GOT3 (cell line): ENCODE data around the gene TMEM164.

Experiments used
- DNase-seq: peaks from one replicate; lab custom pipeline; 2025; ENCODE audit warnings: mixed read lengths; lab: John Stamatoyannopoulos, UW

TMEM164 gene

DNA sequence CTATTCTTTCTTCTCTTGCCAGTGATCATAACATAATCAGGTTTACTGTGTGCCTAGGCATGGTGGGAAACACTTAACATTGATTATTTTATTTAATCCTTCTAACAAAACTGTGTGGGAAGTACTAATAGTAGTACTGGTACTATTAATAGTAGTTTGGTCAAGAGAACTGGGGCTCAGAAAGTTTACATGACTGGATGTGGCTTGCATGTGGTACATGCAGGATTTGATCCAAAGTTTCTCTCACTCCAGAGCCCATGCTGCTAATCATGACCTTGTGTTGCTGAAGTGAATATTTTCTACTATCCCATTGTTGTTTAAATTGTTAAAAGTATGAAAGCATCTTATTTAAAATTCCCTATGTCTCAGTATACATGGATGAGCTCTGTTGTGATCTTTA, 78.4 kb downstream of the TMEM164 start:
- DNase-seq: no peak

DNA sequence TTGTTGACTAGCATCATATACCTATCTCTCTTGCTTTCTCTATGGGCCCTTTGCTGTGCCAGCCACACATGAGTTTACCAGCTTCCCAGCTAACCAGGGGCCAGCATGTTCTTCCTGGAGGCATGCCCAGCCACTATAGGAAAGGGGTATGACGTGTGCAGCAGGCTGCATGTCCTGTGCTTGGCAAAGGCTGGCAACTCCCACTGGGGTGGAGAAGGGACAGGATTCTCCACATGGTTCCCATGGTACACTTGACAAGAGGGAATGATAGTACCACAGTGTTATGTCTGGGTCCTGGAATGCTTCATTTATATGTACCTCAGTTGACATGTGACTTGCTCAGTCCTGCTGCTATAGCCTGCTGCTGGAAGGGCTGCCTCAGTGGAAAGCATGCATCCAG, 78.8 kb downstream of the TMEM164 start:
- DNase-seq: no peak

DNA sequence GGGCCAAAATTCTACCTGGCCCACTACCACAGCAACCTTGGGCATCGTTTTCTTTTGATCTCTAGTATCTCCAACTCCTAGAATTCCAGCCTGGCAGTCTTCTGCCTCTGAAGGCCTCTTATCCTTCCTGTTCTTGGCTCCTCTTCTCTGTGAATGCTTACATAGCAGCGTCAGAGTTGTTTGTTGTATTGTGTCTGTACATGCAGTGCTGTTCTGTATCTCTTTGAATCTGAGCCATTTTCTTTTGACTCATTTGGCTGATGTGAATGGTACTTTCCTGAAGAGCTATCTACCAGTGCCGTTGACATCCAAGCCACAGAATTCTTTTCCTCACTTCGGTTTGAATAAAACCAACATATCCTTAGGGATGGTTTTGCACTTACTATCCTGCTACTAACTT, 79.2 kb downstream of the TMEM164 start:
- no peak for DNase-seq

DNA sequence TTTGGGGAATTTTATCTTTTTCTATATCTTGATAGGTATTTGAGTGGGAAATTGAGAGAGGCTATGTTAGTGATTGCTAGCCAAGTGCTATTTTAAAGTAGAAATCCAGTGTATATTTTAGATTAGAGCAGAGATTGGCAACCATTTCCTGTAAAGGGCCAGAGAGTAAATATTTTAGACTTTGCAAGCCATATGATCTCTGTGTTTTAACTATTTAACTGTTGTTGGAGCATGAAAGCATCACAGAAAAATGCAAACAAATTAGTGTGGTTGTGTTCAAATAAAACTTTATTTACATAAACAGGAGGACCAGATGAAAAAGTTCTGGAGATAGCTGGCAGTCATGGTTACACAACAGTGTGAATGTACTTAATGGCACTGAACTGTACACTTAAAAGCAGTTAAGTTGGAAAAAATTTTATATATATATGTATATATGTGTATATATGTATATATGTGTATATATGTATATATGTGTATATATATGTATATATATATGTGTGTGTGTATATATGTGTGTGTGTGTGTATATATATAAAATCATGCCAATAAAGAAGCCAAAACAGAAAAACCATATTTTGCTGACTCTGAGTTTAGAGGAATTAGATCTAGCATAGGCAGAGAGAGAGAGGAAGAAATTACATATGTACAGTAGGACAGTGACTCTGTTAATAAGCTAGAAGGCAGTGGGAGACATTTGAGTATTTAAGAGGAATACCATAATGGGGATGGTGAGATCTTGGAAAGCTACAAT, 83.4 kb downstream of the TMEM164 start:
- DNase-seq: no peak

DNA sequence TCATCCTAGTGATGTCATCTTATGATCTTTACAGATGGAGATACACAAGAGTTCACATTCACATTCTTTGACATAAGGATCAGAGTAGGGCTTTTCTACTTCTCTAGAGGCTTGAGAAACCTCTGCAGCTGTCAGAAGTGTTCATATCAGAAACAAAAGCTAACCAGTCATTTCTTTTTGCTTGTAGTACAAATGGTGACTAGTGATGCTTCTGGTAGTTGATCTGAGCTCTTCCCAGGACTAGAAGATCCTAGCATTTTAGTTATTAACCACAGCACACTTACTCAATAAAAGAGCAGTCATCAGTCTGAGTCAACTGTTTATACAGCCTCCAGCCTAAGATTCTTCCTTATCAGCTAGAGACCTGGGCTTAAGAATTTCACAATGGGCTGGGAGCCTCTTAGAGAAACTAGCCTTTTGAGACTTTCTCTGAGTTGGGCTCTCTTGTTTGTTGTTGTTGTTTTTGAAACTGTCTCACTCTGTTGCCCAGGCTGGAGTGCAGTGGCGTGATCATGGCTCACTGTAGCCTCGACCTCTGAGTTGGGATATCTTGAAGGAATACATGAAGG, 84.1 kb downstream of the TMEM164 start:
- DNase-seq: no peak

DNA sequence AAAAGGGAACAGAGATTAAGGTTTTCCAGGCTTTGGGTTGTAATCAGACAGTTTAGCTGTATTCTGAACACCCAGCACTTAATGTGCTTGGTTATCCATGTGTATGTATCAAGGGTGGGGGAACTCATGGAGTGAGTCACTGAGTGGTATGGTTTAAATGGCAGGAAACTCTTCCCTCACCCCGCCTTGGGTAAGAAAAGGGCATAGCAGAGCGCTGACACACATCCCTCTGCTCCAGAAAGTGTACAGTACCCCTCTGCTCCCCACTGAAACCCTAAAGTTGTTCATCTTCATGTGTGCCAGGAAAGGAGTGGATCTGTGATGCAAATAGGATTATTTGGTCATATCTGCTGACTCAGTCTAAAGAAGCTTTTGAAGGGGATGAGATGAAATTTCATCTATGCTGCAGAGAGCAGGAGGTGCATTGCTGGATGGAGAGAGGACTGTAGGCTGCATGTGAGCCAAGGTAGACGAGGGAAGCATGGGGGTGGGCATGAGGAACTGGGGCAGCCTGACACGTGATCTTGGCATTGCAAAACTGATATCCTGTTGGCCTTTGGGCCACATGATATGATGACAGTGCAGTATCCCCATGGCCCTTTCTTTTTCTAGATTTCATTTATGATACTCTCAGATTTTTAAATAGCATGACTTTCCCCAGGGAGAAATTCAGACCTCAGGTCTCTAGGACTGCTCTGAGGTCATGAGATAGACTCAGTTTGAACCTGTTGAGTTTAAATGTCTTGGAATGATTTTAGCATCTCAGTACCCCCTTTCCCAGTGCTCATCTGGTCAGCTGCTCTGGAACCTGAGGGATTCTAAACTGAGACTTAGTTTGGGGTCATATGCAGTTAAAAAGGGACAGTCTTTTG, 84.8 kb downstream of the TMEM164 start:
- DNase-seq: peak; percentile 5

DNA sequence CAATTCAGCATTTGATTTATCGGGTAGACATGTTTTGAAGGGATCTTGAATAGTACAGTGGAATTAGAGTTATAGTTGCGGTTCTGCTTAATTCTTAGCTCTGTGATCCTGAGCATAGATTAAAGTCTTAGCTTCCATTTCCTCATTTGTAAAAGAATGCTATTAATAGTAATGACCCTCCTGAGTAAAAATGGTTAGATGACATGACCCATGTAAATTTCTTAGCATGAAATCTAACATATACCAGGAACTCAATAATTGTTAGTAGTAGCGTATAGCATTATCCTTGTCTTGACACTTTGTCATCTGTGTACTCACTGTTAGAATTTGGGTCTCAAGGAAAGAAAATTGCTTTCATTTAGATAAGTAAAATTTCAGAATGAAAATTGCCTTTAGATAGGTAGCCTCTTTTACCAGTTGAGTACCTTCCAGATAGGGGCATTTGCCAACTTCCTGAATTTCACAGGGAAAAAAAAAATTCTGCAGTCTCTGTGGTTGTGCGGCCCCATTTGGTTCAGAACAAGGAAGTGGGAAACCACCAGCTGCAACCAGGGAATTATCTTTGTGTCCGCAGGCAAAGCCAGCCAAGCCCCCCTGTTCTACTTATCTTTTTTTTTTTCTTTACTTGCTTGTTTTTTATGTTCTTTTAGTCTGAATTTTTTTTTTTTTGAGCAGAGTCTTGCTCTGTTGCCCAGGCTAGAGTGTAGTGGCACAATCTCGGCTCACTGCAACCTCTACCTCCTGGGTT, 86.9 kb downstream of the TMEM164 start:
- no peak for DNase-seq

DNA sequence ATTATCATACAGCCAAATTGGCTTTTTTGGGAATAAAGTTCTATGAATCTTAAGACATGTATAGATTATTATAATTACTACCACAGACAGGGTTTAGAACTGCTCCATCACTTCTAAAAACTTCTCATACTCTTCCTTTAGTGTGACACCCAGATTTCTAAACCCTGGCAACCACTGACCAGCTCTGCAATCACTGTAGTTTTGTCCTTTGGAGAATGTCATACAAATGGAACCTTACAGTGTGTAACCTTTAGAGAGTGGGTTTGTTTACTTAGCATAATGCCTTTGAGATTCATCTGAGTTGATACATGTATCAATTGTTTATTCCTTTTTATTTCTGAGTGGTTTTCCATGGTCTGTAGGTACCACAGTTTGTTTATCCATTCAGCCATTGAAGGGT, 95.0 kb downstream of the TMEM164 start:
- DNase-seq: no peak

DNA sequence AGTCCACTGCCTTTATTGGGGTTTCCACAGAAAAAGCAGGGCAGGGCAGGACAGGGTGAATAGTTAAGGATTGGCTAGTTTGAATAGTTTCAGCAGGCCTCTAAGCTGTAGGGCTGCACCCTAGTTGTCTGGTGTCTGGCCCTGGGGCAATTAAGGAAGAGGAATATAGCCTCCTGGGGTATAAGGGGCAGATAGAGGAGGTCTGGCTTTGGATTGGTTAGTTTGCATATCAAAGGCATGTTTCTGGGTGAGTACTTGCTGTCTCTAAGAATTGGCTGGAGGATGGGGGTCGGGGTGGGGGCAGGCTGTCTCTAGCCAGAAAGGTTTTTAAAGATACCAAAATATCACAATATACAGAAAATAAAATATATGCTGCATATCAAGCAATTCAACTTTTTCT, 100.4 kb downstream of the TMEM164 start:
- no peak for DNase-seq

DNA sequence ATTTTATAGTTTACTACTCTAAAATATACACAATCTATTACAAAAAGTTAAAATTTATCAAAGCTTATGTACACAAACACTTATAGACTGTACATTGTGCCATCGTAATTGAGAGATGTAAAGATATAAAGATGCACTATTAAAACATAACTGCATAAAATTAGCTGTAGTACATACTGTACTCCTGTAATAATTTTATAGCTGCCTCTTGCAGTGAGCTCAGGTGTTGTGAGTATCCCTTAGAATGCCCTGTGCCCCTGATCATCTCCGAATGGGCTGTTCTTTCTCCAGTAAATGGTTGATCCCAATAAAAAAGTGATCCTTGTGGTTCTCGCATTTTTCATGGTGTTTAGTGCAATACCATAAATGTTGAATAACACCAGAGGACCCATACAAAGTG, 101.2 kb downstream of the TMEM164 start:
- DNase-seq: no peak

DNA sequence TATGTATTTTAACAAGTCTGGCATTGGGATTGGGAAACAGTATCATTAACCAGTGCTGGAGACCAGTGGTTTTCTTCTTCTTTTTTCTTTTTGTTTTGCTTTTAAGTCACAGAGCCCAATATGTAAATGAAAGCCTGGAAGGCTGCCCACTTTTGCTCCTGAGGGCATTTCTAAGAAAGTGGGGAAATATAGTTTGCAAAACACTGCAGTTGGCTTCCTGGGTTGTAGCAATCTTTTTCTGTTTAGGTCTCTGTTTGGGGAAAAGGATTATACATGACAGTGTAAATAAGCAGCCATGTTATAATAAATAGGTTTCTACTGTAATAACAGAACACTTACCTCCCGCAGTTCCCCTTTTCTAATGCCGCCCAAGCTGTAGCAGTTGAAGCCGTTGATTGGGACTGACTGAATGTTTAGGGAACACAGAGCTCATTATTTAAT, 105.5 kb downstream of the TMEM164 start:
- no peak for DNase-seq

DNA sequence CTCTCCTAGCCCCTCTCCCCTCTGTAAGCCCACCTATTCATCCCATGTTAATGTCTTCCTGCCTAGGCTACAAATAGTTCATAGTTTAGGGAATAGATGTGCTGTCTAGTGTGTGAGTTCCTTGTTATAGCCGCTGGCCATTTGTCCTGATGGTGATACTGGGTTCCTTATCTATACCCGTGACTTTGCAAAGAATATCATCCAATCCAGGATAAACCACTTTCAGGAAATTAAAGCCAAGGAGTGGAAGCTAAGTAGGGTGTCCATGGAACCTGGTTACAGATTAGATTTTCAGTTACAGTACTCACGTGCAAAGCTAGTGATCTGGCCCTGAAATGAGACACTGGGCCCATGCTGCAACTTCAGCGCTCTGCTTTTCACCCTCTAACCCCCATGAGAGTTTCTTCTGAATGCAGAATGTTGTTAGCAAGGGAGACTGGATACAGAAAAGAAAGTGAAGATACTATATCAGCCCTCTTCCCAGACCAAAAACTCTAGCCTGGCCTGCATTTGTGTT, 111.4 kb downstream of the TMEM164 start:
- DNase-seq: no peak

DNA sequence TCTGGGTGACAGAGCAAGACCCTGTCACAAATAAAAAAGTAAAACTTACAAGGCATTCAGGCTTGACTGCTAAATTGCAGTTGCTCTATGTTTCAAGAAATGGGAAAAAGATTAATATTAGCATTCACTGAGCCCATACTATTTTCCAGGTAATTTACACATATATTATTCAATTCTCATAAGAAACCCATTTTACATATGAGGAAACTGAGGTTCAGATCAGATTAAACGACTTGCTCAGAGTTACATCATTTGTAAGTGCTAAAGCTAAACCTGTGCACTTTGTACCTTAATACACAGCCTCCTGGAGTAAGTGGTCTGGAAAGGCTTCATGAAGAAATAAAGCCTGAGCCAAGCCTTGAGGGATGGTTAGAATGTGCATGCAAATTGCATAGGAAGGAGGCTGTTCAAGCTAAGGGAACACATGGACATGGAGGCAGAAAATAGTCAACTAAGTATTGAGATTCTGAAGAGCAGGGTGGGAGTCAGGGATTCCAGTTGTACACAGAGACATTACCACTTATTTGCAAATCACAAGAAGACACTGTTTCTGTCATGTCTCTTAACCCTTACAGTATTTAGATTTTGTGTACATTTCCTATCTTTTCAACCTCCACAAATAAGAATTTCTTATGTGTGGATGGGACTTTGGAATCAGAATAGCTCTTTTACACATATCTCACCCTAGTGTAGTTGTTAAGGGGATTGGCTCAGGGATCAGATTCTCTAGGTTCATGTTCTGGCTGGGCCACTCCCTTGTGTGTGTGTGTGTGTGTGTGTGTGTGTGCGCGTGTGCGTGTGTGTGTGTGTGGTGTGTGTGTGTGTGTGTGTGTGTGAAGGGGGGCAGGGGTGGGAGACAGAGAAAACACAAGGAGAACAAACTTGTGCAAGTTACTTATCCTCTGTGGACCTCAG, 113.4 kb downstream of the TMEM164 start:
- DNase-seq: no peak

DNA sequence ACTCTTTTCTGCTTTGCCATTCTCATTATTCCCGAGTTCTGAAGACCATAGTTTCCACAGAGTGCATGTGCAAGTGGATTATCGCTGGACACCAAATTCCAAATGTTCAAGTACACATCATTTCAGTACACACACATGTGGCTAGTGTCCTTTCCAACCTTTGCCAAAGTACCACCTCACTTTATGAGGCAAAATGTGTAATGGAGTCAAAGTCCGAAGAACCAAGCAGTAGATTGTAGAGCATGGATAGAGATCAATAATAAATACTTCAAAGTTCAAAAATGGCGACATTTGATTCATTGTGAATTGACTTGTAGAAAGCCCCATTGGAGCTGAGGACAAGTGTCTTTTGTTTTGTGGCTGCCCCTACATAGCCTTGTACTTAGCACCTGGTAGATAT, 115.6 kb downstream of the TMEM164 start:
- no peak for DNase-seq

DNA sequence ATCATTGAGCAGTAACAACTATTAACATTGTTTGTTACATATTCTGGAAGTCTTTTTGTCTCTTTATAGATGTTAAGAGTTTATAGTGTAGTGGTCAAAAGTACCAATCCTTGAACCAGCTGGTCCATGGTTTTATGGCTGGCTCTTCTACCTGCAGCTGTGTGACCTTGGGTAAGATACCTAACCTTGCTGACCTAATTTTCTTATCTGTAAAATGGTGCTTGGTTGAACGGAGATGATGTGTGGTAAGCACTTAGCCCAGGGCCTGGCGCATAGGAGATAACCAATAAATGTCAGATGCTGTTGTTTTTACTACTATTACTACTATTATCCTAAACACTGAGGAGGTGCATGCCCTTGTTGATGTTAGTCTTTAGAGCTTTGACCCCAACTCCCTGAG, 116.6 kb downstream of the TMEM164 start:
- DNase-seq: no peak

DNA sequence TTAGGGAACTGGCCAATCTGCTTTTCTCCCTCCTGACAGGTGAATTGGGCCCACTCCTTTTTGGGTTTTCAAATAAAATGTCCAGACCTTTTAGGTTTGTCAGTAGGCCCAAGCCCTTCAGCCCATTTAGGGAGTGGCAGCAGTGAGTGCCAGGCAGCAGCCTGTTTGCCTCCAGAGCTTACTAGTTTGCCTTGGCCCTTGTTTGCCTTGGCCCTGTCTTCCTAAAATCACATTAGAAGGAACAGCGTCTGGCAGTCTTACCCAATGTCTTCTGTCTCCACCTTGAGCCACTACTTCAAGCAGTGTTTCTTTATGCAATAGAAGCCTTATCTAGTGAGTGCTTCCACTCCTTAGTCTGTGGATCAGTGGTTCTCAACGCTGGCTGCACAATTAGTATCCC, 117.1 kb downstream of the TMEM164 start:
- DNase-seq: no peak

DNA sequence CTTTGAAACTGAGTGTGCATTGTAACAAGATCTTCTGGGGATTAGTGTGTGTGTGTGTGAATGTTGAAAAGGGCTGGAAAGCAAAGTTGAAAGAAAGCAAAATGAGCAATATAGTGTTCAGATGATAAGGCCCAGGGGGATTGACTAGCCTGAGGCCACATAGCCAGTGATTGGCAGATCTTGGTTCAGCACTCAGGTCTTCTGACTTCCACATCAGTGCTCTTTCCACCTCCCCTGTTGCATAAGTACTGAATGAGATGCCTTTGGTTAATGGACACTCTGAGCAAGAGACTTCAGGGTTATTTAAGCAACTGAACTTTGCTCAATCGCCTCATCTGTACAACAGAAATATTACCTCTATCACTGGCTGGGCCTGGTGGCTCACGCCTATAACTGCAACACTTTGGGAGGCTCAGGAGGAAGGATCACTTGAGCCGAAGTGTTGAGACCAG, 120.4 kb downstream of the TMEM164 start:
- DNase-seq: no peak

DNA sequence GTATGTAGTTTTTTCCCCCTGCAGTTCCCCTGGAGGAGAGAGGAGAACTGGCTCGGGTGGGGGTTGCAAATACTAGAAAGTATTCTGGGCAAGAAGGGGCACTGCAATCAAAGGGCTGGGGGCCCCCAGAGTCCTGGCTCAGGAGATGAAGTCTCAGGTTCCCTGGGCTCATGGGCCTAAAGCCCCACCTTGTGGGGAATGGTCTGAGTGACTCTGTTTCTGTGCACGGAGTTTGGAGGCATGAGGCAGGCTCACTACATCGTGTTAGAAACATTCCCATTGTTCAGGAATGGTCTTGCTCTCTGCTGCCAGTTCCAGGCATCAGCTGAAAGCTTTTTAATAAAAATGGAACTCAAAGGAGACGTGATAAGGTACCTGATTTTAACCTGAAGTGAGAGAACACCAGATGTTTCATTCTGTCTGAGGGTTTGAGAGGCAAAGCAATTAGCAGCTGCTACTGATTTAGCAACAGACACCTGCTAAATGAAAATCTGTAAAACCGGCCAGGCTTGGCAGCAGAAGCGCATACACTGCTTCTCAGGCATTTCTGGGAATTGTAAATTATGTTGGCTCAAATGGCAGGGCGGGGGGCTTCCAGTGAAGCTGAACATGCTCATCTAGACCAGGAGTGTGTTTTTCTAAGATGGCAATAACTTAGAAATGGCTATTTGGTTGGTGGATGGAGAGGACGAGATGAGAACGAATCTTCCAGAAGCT, 122.7 kb downstream of the TMEM164 start:
- DNase-seq: no peak

DNA sequence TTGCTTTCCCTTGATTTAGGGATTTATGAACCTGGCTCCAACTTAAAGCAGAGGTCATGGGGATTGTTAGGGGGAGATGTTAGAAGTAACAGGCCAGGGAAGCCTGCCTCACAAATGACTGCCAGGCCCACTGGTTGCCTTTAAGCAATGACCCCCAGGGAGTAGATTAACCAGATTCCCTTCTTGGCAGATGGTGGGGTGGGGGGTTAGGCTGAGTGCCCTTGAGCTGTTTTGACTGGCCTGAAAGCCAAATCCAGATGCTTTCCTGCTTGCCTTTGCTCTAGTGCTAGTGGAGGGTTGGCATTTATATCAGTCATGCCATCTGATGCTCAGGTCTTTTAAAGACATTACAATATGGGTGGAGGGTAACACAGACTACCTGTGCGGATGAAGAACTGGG, 128.1 kb downstream of the TMEM164 start:
- DNase-seq: no peak

DNA sequence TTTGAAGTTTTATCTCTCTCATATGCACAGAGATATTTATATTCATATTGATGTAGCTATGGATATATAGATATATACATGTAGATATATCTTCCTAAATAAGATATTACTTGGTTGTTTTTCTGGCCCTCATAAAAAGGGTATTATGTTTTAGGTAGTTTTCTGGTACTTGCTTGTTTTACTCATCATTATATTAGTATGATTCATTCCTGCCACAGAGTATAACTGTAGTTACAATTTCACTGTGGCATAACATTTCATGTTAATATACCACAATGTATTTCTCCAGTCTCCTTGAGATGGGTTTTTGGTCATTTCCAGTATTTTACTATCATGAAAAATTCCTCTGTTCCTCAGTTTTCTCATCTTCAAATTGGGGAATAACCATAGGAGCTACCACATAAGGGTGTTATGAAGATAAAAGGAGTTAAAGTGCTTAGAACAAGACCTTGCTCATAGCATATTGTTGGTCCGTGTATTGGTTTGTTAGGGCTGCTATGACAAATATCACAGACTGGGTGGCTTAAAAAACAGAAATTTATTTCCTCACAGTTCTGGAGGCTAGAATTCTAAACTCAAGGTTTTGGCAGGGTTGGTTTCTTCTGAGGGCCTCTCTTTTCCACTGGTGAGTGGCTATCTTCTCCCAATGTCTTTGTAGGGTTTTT, 129.7 kb downstream of the TMEM164 start:
- no peak for DNase-seq
